ENCODE data around the gene GATA3.

Gene GATA3

GRCh38 chr10:8037941-8038894, 16.3 kb upstream of the GATA3 start:
- DNase-seq = no peak

- DNase-seq = no peak
Measured at GRCh38 chr10:8039321-8039881, 15.1 kb upstream of the GATA3 start.

GRCh38 chr10:8040651-8041050, 13.8 kb upstream of the GATA3 start:
- no peak for DNase-seq

- DNase-seq = no peak
Measured at GRCh38 chr10:8041284-8041991, 13.1 kb upstream of the GATA3 start.

GRCh38 chr10:8041992-8042720, 12.3 kb upstream of the GATA3 start:
- DNase-seq = no peak

GRCh38 chr10:8042721-8043568, 11.5 kb upstream of the GATA3 start:
- no peak for DNase-seq

GRCh38 chr10:8043569-8044306, 10.8 kb upstream of the GATA3 start:
- DNase-seq = no peak

- DNase-seq = no peak
Measured at GRCh38 chr10:8044331-8044907, 10.1 kb upstream of the GATA3 start.

- DNase-seq = no peak
Measured at GRCh38 chr10:8044908-8045725, 9.4 kb upstream of the GATA3 start.

- no peak for DNase-seq
Measured at GRCh38 chr10:8045726-8046494, 8.6 kb upstream of the GATA3 start.

- no peak for DNase-seq
Measured at GRCh38 chr10:8047452-8048280, 6.8 kb upstream of the GATA3 start.

GRCh38 chr10:8048281-8049008, 6.0 kb upstream of the GATA3 start:
- peak; percentile 53 for DNase-seq

- no peak for DNase-seq
Measured at GRCh38 chr10:8049045-8049864, 5.2 kb upstream of the GATA3 start.

- no peak for DNase-seq
Measured at GRCh38 chr10:8049865-8050555, 4.5 kb upstream of the GATA3 start.

GRCh38 chr10:8050556-8051108, 3.9 kb upstream of the GATA3 start:
- no peak for DNase-seq
